B cell (primary cell): ENCODE results near the gene PLSCR3.

Experiments used
- CTCF ChIP-seq: fragments of 200-600 bp; IDR thresholded peaks from one replicate; pipeline ENCODE4 v1.8.0; 2022; ENCODE audit warnings: antibody characterized with exemption, mild to moderate bottlenecking
- EZH2 ChIP-seq: IDR thresholded peaks from 2 replicates; pipeline ENCODE4 v1.6.1; 2012; ENCODE audit warnings: borderline replicate concordance, low read depth, mild to moderate bottlenecking, moderate library complexity, low read length; ENCODE audit not compliant: insufficient read depth, poor library complexity, severe bottlenecking

GRCh38 chr17:7340179-7340578 lies 54.1 kb downstream of the PLSCR3 start:
- no peak for TF ChIP-seq CTCF
- TF ChIP-seq EZH2 = no peak
